SJSA1 (cell line): Measurements from ENCODE around the gene HECTD2. TPM values are rescaled to one million over a fixed set of nuclear protein-coding genes. Genes with fewer than 3 reads are reported as not detected.
"Not testable (repeated sequence)": the region's sequence is repeated elsewhere in the genome, so short reads cannot be mapped to it uniquely, and the experiment has no call there.

Experiments used
- DNase-seq, 2 experiments: peaks; one replicate each; pipeline ENCODE4 v3.0.0-alpha.2; 2015 to 2020; ENCODE audit warnings: low spot score in 2 of 2, low read depth in 1 of 2
- H3K27ac ChIP-seq: fragments of 250-450 bp; sonication (Bioruptor Pico); 2 replicates; pipeline ENCODE4 v1.5.1; 2020; ENCODE audit warnings: mild to moderate bottlenecking, moderate library complexity
- H3K27me3 ChIP-seq: fragments of 250-450 bp; sonication (Bioruptor Pico); replicated peaks from 2 replicates; pipeline ENCODE4 v1.5.1; 2020; ENCODE audit warnings: mild to moderate bottlenecking, moderate library complexity
- H3K36me3 ChIP-seq: fragments of 250-450 bp; sonication (Bioruptor Pico); 2 replicates; pipeline ENCODE4 v1.5.1; 2020; ENCODE audit warnings: mild to moderate bottlenecking
- H3K4me1 ChIP-seq: fragments of 250-450 bp; sonication (Bioruptor Pico); replicated peaks from 2 replicates; pipeline ENCODE4 v1.6.1; 2021; ENCODE audit warnings: mild to moderate bottlenecking
- H3K4me3 ChIP-seq: fragments of 250-450 bp; sonication (Bioruptor Pico); 2 replicates; pipeline ENCODE4 v1.5.1; 2020; ENCODE audit warnings: mild to moderate bottlenecking
- H3K9me3 ChIP-seq: fragments of 250-450 bp; sonication (Bioruptor Pico); replicated peaks from 2 replicates; pipeline ENCODE4 v1.5.1; 2020; ENCODE audit warnings: mild to moderate bottlenecking
- total RNA-seq: library from RNA; depleted of rRNA; stranded (reverse); fragments of >200 nt; shearing (Covaris generic); gene quantifications from 2 replicates; pipeline ENCODE4 v1.2.3, GENCODE V29; 2014

HECTD2 gene
- total RNA-seq, 1 experiment from 2014 or later = 19.7 TPM

DNA sequence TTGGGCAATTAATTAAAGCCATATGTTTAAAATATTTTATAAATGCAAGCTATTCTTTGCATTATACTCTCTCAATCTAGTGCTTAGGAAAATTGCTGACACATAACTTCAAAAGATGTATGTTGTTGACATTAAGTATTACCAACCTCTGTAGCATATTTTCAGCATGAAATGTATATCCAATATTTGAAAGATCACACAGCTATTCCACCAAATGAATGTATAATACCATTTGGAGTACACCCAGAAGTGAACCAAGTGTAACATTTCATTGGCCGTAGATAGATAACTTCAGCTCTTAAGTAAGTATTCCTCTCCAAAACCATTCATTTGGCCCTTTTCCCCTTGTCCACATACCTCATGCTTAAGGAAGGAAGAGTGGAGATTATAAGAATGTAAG is 104.6 kb downstream of the HECTD2 start:
- H3K4me3 ChIP-seq = no peak overlapping the region
- no peaks in the 10 kb centered on the region for H3K27me3 ChIP-seq
- no peaks in the 10 kb centered on the region; the same call in 1 of the 2 replicates for H3K9me3 ChIP-seq
- H3K4me1 ChIP-seq = peaks cover 29% of the 10 kb centered on the region
- peaks cover 4% of the 10 kb centered on the region for H3K36me3 ChIP-seq
- H3K27ac ChIP-seq = no peak overlapping the region
- DNase-seq = no peak

DNA sequence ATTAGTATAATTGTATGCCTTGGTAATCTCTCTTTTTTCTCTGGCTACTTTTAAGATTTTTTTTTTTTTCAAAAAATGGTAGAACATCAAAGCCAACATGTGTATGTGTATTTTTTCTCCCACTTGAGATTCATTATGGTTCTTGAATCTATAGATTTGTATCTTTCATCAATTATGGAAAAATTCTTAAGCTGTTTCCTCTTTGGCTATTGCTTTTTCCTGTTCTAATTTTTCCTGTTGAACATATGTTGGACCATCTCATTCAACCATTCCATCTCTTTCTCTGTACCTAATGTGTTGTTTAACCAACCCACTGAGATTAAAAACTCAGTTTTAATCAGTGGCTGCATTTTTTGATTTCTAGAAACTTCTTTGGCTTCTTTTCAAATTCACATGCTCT is 107.2 kb downstream of the HECTD2 start:
- peaks cover 3% of the 10 kb centered on the region for H3K36me3 ChIP-seq
- DNase-seq = no peak
- H3K27ac ChIP-seq = no peak overlapping the region
- H3K4me1 ChIP-seq = peaks cover 12% of the 10 kb centered on the region
- H3K27me3 ChIP-seq = no peaks in the 10 kb centered on the region
- no peak overlapping the region for H3K4me3 ChIP-seq
- H3K9me3 ChIP-seq = no peaks in the 10 kb centered on the region; the same call in 1 of the 2 replicates

DNA sequence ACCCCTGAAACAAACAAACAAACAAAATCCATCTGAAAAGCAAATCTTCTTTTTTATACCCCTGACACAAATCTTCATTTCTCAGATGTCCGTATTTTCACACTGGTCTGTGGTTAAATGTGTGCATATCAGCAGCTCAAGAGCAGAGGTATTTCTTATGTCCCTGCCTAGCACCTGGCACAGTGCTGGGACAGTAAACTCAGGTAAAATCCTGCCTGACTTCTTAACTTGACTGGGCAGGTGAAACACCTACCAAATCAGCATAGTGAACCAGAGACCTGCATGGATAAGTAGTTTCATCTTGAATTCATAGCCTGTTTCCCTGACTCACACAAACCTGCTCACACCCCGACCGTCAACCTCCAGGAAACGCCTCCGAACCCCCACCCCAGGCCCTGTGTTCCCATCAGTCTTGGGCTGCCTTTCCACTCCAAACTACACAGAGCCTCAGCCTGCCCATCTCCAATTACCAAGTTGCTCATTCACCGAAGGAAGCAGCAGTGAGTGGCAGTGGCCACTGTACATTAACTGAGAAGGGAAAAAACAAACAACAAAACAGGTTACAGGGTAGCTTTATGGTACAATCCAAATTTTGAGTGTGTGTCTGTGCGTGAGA is 109.9 kb downstream of the HECTD2 start:
- DNase-seq = no peak
- H3K27me3 ChIP-seq = no peaks in the 10 kb centered on the region
- no peaks in the 10 kb centered on the region for H3K4me1 ChIP-seq
- H3K9me3 ChIP-seq = no peaks in the 10 kb centered on the region; the same call in 1 of the 2 replicates
- no peak overlapping the region for H3K27ac ChIP-seq
- no peak overlapping the region for H3K4me3 ChIP-seq
- H3K36me3 ChIP-seq = no peaks in the 10 kb centered on the region

DNA sequence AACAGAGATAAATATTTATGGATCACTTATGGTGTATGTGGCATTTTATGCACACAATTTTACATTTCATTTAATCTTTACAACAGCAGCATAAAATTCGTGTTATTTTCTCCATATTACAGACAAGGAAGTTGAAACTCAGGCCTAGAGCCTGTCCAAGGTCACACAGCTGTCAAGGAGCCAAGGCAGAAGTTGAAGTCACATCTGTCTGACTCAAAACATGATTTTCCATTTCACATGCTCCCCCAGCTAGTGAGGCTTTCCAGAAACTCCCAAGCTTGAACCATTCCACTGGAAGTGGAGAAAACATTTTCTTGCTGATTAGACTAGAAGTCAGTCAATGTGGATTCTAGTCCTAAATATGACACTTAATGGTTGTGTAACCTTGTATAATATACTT is 110.5 kb downstream of the HECTD2 start:
- no peak for DNase-seq
- Histone ChIP-seq H3K9me3 (no peaks in the 10 kb centered on the region; the same call in 1 of the 2 replicates), H3K27ac (no peak overlapping the region), H3K36me3 (no peaks in the 10 kb centered on the region), H3K4me1 (no peaks in the 10 kb centered on the region), H3K27me3 (no peaks in the 10 kb centered on the region), H3K4me3 (no peak overlapping the region)

DNA sequence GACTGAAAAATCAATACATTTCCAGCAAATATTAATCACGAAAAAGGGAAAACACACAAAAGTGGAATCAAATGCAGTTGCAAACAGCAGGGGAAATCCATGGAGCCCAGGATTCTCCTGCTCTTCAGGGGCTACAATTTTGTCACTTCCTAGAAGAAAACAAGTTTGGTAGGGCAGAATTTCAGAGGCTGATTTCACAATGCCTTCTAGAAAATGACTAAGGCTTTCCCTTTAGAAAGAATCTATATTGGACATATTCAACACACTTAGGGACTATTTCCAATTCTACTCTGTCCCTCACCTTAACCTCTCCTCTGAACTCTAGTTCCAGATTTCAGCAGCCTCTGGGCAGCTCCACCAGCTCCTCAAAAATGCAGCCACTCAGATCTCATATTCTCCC is 111.3 kb downstream of the HECTD2 start:
- DNase-seq = no peak

DNA sequence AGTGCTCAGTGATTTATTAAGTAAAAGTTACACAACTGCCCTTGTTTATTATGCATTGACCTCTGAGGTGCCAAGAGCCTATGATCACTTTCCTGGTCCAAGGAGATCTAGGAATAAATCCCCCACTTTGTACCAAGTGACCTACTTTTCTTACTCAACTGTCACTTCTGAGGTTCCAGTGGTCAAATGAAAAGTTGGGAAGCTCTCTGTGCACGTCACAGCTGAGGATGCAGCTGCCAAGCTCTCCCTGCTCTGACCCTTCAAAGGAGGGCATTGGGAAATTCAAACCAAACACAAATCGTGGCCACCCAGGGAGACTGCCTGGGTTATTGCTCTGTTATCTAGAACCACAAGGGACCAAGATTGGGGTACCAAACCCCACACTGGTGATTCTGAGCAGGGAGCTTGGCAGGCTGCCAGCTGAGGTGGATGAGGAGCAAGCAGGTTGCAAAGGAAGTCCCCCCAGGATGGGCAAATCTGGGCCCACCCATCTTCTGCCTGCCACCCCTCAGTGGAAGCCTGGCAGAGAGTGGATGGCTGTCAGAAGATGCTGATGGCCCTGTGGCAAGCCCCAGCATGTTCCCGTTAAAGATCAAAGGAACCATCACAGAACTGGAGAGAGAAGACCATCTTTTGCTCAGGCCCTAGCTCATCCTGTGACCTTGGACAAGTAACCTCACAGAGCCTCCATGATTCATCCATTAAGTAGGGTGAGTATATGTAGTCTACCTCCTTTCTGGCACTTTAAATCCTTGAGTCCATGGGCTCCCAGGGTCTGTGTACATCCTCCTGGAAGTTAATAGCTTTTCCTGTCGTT is 116.0 kb downstream of the HECTD2 start:
- Histone ChIP-seq H3K9me3 (no peaks in the 10 kb centered on the region), H3K27ac (no peak overlapping the region), H3K4me3 (no peak overlapping the region), H3K27me3 (no peaks in the 10 kb centered on the region), H3K36me3 (no peaks in the 10 kb centered on the region), H3K4me1 (no peaks in the 10 kb centered on the region)
- no peak for DNase-seq

More for the DNA sequence above, 111.3 kb downstream of the HECTD2 start:
- no peaks in the 10 kb centered on the region for H3K27me3 ChIP-seq
- H3K36me3 ChIP-seq = no peaks in the 10 kb centered on the region
- H3K9me3 ChIP-seq = no peaks in the 10 kb centered on the region; the same call in 1 of the 2 replicates
- H3K27ac ChIP-seq = no peak overlapping the region
- H3K4me3 ChIP-seq = no peak overlapping the region
- H3K4me1 ChIP-seq = no peaks in the 10 kb centered on the region

DNA sequence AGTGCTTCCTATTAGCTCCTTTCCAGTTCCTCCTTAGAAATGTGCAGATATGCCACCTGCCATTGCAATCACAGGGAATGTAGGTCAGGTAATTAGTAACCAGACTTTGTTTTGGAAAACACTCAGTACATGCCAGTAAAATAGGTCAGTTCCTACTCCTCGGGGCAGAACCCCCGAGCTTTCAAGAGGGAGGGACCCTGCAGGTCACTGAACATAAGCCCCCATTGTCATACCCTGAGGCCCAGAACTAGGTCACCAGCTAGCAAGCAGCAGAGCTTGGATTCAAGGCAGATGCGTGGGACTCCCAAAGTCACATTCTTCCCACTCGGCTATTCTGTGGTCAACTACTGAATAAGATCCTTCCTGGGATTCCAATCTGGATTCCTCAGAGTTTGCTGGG is 117.9 kb downstream of the HECTD2 start:
- no peak for DNase-seq

DNA sequence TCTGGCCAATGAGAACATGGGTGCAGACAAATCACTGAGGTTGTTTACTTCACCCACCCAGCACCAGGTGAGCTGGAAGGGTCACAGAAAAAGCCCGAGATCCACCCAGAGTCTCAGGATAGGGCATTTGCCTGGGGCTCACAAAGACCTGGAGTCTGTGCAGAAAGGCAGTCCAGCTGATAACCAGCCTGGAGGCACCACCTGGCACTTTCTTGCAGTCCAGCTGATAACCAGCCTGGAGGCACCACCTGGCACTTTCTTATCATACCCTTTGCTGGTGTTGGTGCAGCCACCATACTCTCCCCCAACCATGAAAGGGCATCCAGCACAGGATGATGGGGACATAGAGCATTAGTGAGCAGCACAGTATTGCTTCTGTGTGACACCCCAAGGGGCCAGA is 118.6 kb downstream of the HECTD2 start:
- Histone ChIP-seq H3K27me3 (no peaks in the 10 kb centered on the region), H3K4me3 (no peak overlapping the region), H3K4me1 (no peaks in the 10 kb centered on the region), H3K27ac (no peak overlapping the region), H3K36me3 (no peaks in the 10 kb centered on the region), H3K9me3 (no peaks in the 10 kb centered on the region)
- DNase-seq = no peak

More for the DNA sequence above, 117.9 kb downstream of the HECTD2 start:
- H3K27ac ChIP-seq = no peak overlapping the region
- no peak overlapping the region for H3K4me3 ChIP-seq
- no peaks in the 10 kb centered on the region for H3K36me3 ChIP-seq
- no peaks in the 10 kb centered on the region for H3K4me1 ChIP-seq
- no peaks in the 10 kb centered on the region for H3K9me3 ChIP-seq
- no peaks in the 10 kb centered on the region for H3K27me3 ChIP-seq

DNA sequence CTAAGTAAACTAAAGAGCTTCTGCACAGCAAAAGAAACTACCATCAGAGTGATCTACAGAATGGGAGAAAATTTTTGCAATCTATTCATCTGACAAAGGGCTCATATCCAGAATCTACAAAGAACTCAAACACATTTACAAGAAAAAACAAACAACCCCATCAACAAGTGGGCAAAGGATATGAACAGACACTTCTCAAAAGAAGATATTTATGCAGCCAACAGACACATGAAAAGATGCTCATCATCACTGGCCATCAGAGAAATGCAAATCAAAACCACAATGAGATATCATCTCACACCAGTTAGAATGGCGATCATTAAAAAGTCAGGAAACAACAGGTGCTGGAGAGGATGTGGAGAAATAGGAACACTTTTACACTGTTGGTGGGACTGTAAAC is 124.6 kb downstream of the HECTD2 start:
- H3K27me3 ChIP-seq, H3K36me3 ChIP-seq, H3K9me3 ChIP-seq, DNase-seq, H3K4me3 ChIP-seq, H3K27ac ChIP-seq, H3K4me1 ChIP-seq: not testable (repeated sequence)

DNA sequence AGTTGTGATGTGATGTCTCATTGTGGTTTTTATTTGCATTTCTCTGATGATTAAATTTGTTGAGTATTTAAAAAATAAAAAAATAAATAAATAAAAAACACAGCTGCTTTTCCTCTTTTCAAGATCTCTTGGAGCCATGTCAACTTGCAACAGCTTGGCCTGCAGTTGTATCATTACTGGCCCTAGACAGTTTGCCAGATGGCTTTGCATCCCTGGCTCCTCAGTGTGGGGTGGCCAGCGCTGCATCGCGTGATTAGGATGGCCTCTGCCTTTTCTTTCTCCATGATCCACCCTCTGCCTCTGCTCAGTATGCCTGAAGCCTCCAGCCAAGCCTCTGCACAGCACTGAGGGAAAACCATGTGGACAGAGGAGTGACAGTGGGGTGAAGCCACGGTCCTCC is 126.0 kb downstream of the HECTD2 start:
- Histone ChIP-seq H3K27ac (no peak overlapping the region), H3K36me3 (no peaks in the 10 kb centered on the region)
- DNase-seq = no peak

DNA sequence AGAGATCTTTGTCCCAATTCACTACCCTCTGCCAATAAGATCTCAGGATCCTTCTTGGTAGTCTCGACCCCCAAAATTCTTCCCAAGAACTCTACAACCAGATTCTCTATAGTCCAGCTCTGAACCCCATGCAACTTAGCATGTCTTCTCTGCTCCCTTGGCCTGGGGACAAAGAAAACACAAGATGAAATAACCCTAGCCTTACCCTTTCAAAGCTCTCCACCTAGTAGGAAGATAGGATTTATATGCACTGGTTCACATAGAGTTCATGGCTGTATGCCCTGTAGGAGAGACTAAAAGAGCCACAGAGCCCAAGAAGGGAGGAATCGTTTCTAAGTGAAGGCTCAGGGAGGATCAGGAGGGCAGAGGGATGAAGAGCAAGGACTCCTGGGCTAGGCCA is 126.6 kb downstream of the HECTD2 start:
- Histone ChIP-seq H3K36me3 (no peaks in the 10 kb centered on the region), H3K4me3 (no peak overlapping the region), H3K9me3 (no peaks in the 10 kb centered on the region; the same call in 1 of the 2 replicates), H3K4me1 (no peaks in the 10 kb centered on the region), H3K27ac (no peak overlapping the region), H3K27me3 (no peaks in the 10 kb centered on the region)
- DNase-seq = no peak

More for the DNA sequence above, 126.0 kb downstream of the HECTD2 start:
- Histone ChIP-seq H3K9me3 (no peaks in the 10 kb centered on the region; the same call in 1 of the 2 replicates), H3K4me1 (no peaks in the 10 kb centered on the region), H3K4me3 (no peak overlapping the region), H3K27me3 (no peaks in the 10 kb centered on the region)

DNA sequence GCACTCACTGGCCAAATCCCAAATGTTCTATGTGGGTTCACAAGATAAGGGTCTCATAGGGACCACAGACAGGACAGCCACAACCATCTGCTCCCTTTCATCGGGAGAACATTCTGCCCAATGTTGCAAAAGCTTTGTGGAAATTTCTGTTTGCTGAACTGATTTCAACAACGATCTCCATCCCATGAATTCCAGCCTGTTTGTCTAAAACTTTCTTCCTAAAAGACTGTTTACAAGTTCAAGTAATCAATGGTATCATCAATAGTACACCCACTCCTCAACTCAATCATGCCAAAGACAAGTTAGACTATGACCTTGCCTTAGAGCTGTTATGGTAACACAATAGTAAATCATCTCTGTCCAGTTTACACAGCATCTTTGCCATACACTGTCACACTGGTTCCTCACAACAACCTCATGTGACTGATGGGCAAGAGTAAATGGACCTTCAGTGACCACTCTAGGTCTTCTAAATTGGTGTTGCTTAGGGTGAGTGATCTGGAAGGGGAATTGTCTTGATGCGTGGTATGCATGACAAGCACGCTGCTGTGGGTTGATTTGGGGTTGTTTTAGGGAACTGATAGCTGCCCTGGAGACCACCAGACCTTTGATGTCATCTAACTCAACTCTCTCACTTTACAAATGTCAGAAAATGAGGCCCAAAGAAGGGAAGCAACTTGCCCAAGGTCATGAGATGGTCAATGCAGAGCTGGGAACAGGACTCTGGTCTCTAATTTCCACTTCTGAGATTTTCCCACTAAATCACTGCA is 127.7 kb downstream of the HECTD2 start:
- Histone ChIP-seq H3K27me3 (no peaks in the 10 kb centered on the region), H3K9me3 (no peaks in the 10 kb centered on the region; the same call in 1 of the 2 replicates), H3K4me1 (no peaks in the 10 kb centered on the region), H3K27ac (no peak overlapping the region), H3K4me3 (no peak overlapping the region), H3K36me3 (no peaks in the 10 kb centered on the region)
- DNase-seq = no peak

DNA sequence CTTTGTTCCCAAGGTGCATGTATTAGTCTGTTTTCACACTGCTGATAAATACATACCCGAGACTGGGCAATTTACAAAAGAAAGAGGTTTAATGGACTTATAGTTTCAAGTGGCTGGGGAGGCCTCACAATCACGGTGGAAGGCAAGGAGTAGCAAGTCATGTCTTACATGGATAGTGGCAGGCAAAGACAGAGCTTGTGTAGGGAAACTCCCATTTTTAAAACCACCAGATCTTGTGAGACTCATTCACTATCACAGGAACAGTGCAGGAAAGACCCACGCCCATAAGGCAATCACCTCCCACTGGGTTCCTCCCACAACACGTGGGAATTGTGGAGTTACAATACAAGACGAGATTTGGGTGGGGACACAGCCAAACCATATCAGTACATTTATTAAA is 129.8 kb downstream of the HECTD2 start:
- H3K9me3 ChIP-seq = no peaks in the 10 kb centered on the region; the same call in 1 of the 2 replicates
- H3K4me1 ChIP-seq = no peaks in the 10 kb centered on the region
- no peak for DNase-seq
- H3K36me3 ChIP-seq = no peaks in the 10 kb centered on the region
- no peaks in the 10 kb centered on the region for H3K27me3 ChIP-seq
- no peak overlapping the region for H3K4me3 ChIP-seq
- H3K27ac ChIP-seq = no peak overlapping the region

DNA sequence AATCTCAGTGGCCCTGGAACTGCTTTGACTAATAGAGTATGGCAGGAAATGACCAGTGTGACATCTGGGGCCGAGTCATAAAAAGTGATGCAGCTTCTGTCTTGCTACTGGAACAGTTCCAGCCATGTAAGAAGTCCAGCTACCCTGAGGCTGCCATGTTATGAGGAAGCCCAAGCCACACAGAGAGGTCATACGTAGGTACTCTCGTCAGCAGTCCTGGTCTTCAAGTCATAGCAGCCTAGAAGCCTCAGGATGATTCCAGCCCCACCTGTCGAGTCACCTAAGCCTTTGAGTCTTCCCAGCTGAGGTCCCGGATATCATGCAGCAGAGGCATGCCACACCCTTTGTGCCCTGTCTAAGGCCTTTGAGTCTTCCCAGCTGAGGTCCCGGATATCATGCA is 130.6 kb downstream of the HECTD2 start:
- Histone ChIP-seq H3K27ac (no peak overlapping the region), H3K4me1 (no peaks in the 10 kb centered on the region), H3K4me3 (no peak overlapping the region), H3K27me3 (no peaks in the 10 kb centered on the region), H3K36me3 (no peaks in the 10 kb centered on the region), H3K9me3 (no peaks in the 10 kb centered on the region; the same call in 1 of the 2 replicates)
- DNase-seq = no peak
